HCT116 (cell line): ENCODE measurements around the gene DIAPH3. TPM values are rescaled to one million over a fixed set of nuclear protein-coding genes. Genes with fewer than 3 reads are reported as not detected.

Experiments used
- ATAC-seq: fragments of 200-7000 bp; cut with Tn5 transposase; 2 replicates; pipeline ENCODE4 v1.9.1; 2020; ENCODE audit warnings: mild to moderate bottlenecking, moderate library complexity
- BruUV-seq: library from RNA; stranded (reverse); fragments of 400-500 nt; replicated peaks from 2 replicates; lab custom pipeline; 2021; lab: Mats Ljungman, UMichigan
- CTCF ChIA-PET: fragments of 300-600 bp; sonication (Branson Sonifier 250); formaldehyde crosslinking; loops from one replicate; lab custom pipeline; 2021; ENCODE audit warnings: antibody characterized with exemption; lab: Charles Lee
- POLR2A ChIA-PET: fragments of 300-600, 350-600 bp; sonication (Branson Sonifier 250); formaldehyde crosslinking; loops from one replicate; lab custom pipeline; 2021; ENCODE audit warnings: antibody characterized with exemption; lab: Charles Lee
- RAD21 ChIA-PET, 2 experiments: fragments of 300-600 bp; sonication (Branson Sonifier 250); formaldehyde crosslinking; loops; one replicate each; lab custom pipeline; 2023; ENCODE audit warnings: low total read pairs in 2 of 2; ENCODE audit not compliant: uncharacterized antibody in 2 of 2, unreplicated experiment in 2 of 2, low non-redundant PET in 1 of 2; lab: Charles Lee
- DNase-seq: peaks from one replicate; pipeline ENCODE4 v3.0.0-alpha.2; 2010; ENCODE audit warnings: low read depth, low spot score
- H2AFZ ChIP-seq: fragments of 200-600 bp; shearing (Covaris generic), sonication (generic); 2 replicates; pipeline ENCODE4 v1.6.1; 2017; ENCODE audit warnings: low read depth, mixed run types, mixed read lengths, antibody characterized with exemption, low read length; ENCODE audit not compliant: poor library complexity, severe bottlenecking
- H3K27ac ChIP-seq: 2 replicates; pipeline ENCODE4 v1.5.1; 2012; ENCODE audit warnings: low read depth, low read length
- H3K27me3 ChIP-seq: fragments of 200-600 bp; sonication (generic); 2 replicates; pipeline ENCODE4 v1.6.1; 2016; ENCODE audit warnings: mixed run types, low read length, mixed read lengths; ENCODE audit not compliant: insufficient read depth
- H3K36me3 ChIP-seq, 2 experiments: fragments of 200-500 bp in 1 of 2; fragments of 200-600 bp in 1 of 2; sonication (Bioruptor generic) in 1 of 2; sonication (generic) in 1 of 2; 2 replicates each; pipeline versions ENCODE4 v1.5.1 to v1.6.1; 2014 to 2016; ENCODE audit warnings: low read length in 2 of 2, inconsistent platforms in 1 of 2, mixed read lengths in 1 of 2, mixed run types in 1 of 2; ENCODE audit not compliant: insufficient read depth in 2 of 2, control insufficient read depth in 1 of 2
- H3K4me1 ChIP-seq, 2 experiments: fragments of 200-600 bp in 1 of 2; sonication (generic) in 1 of 2; 2 replicates each; pipeline versions ENCODE4 v1.5.1 to v1.6.1; 2012 to 2017; ENCODE audit warnings: low read length in 2 of 2, inconsistent platforms in 1 of 2, mild to moderate bottlenecking in 1 of 2, mixed read lengths in 1 of 2, mixed run types in 1 of 2, moderate library complexity in 1 of 2; ENCODE audit not compliant: insufficient read depth in 2 of 2, control insufficient read depth in 1 of 2
- H3K4me2 ChIP-seq: fragments of 200-600 bp; sonication (generic); 2 replicates; pipeline ENCODE4 v1.6.1; 2017; ENCODE audit warnings: mixed run types, low read length, mixed read lengths
- H3K4me3 ChIP-seq, 2 experiments: fragments of 200-600 bp in 1 of 2; sonication (generic) in 1 of 2; replicated peaks in 1 of 2; 2 replicates each; pipeline ENCODE4 v1.5.1; 2011 to 2016; ENCODE audit warnings: low read length in 2 of 2, control low read depth in 1 of 2, low read depth in 1 of 2, mild to moderate bottlenecking in 1 of 2, mixed read lengths in 1 of 2, mixed run types in 1 of 2
- H3K79me2 ChIP-seq: fragments of 200-600 bp; sonication (generic); 2 replicates; pipeline ENCODE4 v1.6.1; 2017; ENCODE audit warnings: mild to moderate bottlenecking, mixed run types, low read length, moderate library complexity, mixed read lengths; ENCODE audit not compliant: insufficient read depth
- H3K9ac ChIP-seq: fragments of 200-600 bp; sonication (generic); 2 replicates; pipeline ENCODE4 v1.6.1; 2016; ENCODE audit warnings: low read length, mixed read lengths
- H3K9me2 ChIP-seq: fragments of 200-600 bp; sonication (generic), shearing (Covaris generic); 2 replicates; pipeline ENCODE4 v1.6.1; 2017; ENCODE audit warnings: mixed run types, mild to moderate bottlenecking, moderate library complexity; ENCODE audit not compliant: insufficient read depth
- H3K9me3 ChIP-seq, 2 experiments: fragments of 200-500 bp in 1 of 2; fragments of 200-600 bp in 1 of 2; sonication (Bioruptor generic) in 1 of 2; sonication (generic) in 1 of 2; 2 replicates each; pipeline ENCODE4 v1.6.1; 2014 to 2017; ENCODE audit warnings: low read length in 2 of 2, mixed read lengths in 2 of 2, inconsistent platforms in 1 of 2, low read depth in 1 of 2, mild to moderate bottlenecking in 1 of 2, mixed run types in 1 of 2, moderate library complexity in 1 of 2; ENCODE audit not compliant: control insufficient read depth in 1 of 2, insufficient read depth in 1 of 2
- H4K20me1 ChIP-seq: fragments of 200-600 bp; sonication (generic), shearing (Covaris generic); 2 replicates; pipeline ENCODE4 v1.6.1; 2017; ENCODE audit warnings: mixed run types, mild to moderate bottlenecking, moderate library complexity; ENCODE audit not compliant: insufficient read depth
- CEBPB ChIP-seq: IDR thresholded peaks from 2 replicates; pipeline ENCODE4 v1.6.1; 2012; ENCODE audit warnings: low read depth
- EGR1 ChIP-seq: IDR thresholded peaks from 2 replicates; pipeline ENCODE4 v1.6.1; 2012; ENCODE audit warnings: low read depth
- EZH2 ChIP-seq: fragments of 200-600 bp; sonication (generic); IDR thresholded peaks from 2 replicates; pipeline ENCODE4 v1.6.1; 2017; ENCODE audit warnings: antibody characterized with exemption, mixed run types
- MAX ChIP-seq: IDR thresholded peaks from 2 replicates; pipeline ENCODE4 v1.6.1; 2012
- SRF ChIP-seq: IDR thresholded peaks from 2 replicates; pipeline ENCODE4 v1.6.1; 2012; ENCODE audit warnings: low read depth
- ZFX ChIP-seq: fragments of 450-650 bp; IDR thresholded peaks from 2 replicates; pipeline ENCODE4 v1.6.1; 2017
- ZNF274 ChIP-seq: fragments of 200-500 bp; sonication (Bioruptor generic); IDR thresholded peaks from 2 replicates; pipeline ENCODE4 v1.6.1; 2014; ENCODE audit warnings: mild to moderate bottlenecking, low read depth, low read length, inconsistent platforms
- intact Hi-C: fragments of 100-400 bp; cut with micrococcal nuclease; formaldehyde crosslinking; loops from 2 replicates; pipeline ENCODE4 v1.10.0; 2022
- total RNA-seq: library from RNA; stranded (reverse); gene quantifications from one replicate; pipeline ENCODE4 v1.2.1, GENCODE V29; 2021; ENCODE audit not compliant: unreplicated experiment
- TF ChIP-seq, protein P1 (sequence below): IDR thresholded peaks from 2 replicates; pipeline ENCODE4 v1.6.1; 2012
- TF ChIP-seq, protein P2 (sequence below): IDR thresholded peaks from 2 replicates; pipeline ENCODE4 v1.6.1; 2011; ENCODE audit warnings: mild to moderate bottlenecking, low read length, moderate library complexity; ENCODE audit not compliant: insufficient replicate concordance; ENCODE audit errors: extremely low read depth

DIAPH3 gene
- total RNA-seq, 1 experiment from 2014 or later, result 22.8 TPM

DNA sequence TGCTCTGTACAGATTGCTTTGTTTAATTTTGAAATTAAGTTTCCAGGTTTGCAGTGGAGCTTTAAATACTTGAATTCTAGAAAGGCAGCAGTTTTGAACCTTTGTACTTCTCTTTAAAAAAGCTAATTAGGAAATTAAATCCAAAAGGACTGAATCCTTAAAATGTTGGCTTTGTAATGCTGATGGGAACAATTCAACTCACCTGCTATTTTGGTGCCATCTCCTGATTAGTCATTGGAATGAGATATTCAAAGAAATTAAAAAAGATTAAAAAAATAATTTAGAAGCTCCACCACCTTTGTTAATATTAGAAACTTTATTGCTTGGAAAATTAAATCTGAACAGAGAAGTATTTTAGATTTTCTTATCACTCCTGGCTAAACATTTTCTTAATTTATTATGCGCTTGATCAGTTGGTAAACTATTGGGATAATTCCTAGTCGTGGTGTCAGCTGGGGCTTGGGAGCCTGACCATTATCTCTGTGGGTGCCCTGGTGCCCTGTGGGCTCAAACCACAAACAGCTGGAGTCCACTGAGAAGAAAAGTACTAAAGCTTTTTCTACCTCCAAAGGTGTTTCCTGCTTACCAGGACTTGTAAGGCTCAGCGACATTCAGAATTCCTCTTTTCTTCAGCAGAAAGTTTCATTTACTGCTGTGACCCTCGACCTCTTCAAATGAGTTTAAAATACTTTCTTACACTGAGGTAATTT, 540.4 kb downstream of the DIAPH3 start:
- Histone ChIP-seq H3K4me3 (no peak overlapping the region), H3K4me2 (no peak overlapping the region), H3K9me2 (no peaks in the 10 kb centered on the region), H2AFZ (no peak overlapping the region), H3K9ac (no peak overlapping the region), H4K20me1 (no peaks in the 10 kb centered on the region; the same call in 1 of the 2 replicates)
- ATAC-seq (no peak), DNase-seq (no peak)
- CTCF ChIA-PET, result no interaction called here
- intact Hi-C loops, result no loop called here
- TF ChIP-seq, protein P1, sequence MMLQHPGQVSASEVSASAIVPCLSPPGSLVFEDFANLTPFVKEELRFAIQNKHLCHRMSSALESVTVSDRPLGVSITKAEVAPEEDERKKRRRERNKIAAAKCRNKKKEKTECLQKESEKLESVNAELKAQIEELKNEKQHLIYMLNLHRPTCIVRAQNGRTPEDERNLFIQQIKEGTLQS, result no peak
- TF ChIP-seq, protein P2, sequence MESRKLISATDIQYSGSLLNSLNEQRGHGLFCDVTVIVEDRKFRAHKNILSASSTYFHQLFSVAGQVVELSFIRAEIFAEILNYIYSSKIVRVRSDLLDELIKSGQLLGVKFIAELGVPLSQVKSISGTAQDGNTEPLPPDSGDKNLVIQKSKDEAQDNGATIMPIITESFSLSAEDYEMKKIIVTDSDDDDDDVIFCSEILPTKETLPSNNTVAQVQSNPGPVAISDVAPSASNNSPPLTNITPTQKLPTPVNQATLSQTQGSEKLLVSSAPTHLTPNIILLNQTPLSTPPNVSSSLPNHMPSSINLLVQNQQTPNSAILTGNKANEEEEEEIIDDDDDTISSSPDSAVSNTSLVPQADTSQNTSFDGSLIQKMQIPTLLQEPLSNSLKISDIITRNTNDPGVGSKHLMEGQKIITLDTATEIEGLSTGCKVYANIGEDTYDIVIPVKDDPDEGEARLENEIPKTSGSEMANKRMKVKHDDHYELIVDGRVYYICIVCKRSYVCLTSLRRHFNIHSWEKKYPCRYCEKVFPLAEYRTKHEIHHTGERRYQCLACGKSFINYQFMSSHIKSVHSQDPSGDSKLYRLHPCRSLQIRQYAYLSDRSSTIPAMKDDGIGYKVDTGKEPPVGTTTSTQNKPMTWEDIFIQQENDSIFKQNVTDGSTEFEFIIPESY, result no peak
- TF ChIP-seq ZNF274 (no peak), EZH2 (no peak), MAX (no peak), ZFX (no peak), CEBPB (no peak), EGR1 (no peak), SRF (no peak)
- TF ChIP-seq, all 23 proteins: peak for 0
- Histone ChIP-seq H3K9me3 (peaks cover 0 to 4% of the 10 kb centered on the region in 2 experiments; a peak in 1 of 4 replicates), H3K27ac (no peak overlapping the region), H3K36me3 (no peaks in the 10 kb centered on the region), H3K79me2 (no peaks in the 10 kb centered on the region), H3K4me1 (no peaks in the 10 kb centered on the region), H3K27me3 (peaks cover 15% of the 10 kb centered on the region)
- ChIA-PET RAD21 (no interaction called here), POLR2A (no interaction called here)
- BruUV-seq, result no TSS peak
